ENCODE results near the gene PRPF8. TPM values are rescaled to one million over a fixed set of nuclear protein-coding genes. Genes with fewer than 3 reads are reported as not detected.

PRPF8 gene
- total RNA-seq, 1 experiment from 2014 or later, result 296 TPM

- no peak; the same call in 1 of the 2 replicates for ATAC-seq
- in situ Hi-C loops (cut with HindIII; ENCODE audit: low pct_unique_long_range_greater_than_20kb, low sequenced_read_pairs), result no loop called here
- POLR2A ChIA-PET, result no interaction called here
- CTCF ChIA-PET, result no interaction called here
- DNase-seq (ENCODE audit: low read depth, low spot score), result no peak
- Histone ChIP-seq H3K9me3 (ENCODE audit: control insufficient read depth, insufficient read depth, low read depth, low read length) (no peaks in the 10 kb centered on the region), H3K36me3 (ENCODE audit: control insufficient read depth, insufficient read depth, low read length) (peaks cover 4% of the 10 kb centered on the region; the same call in 1 of the 2 replicates), H3K4me1 (ENCODE audit: control insufficient read depth, insufficient read depth, low read length) (peaks cover 49% of the 10 kb centered on the region), H3K27ac (ENCODE audit: low read length) (peak overlapping the region; percentile 80), H3K27me3 (ENCODE audit: control insufficient read depth, insufficient read depth, low read length) (no peaks in the 10 kb centered on the region), H3K4me3 (ENCODE audit: low read depth in 2 of 2, low read length in 2 of 2) (peak overlapping the region; percentile 73 to 78)
- intact Hi-C loops (cut with micrococcal nuclease; ENCODE audit: unreplicated experiment), result no loop called here
- TF ChIP-seq CTCF (IDR thresholded peaks at IDR 0.05) (no peak), SIN3A (IDR thresholded peaks at IDR 0.05; ENCODE audit: borderline replicate concordance, insufficient read depth, low read depth, low read length) (peak; percentile 90; the same call in 1 of the 2 replicates)
- BruUV-seq (replicated peaks), result no TSS peak
These were observed 30.5 kb upstream of the PRPF8 start for GRCh38 chr17:1714980-1715802.

GRCh38 chr17:1714427-1714979, 29.8 kb upstream of the PRPF8 start:
- no TSS peak for BruUV-seq (replicated peaks)
- no peaks in the 10 kb centered on the region for H3K9me3 ChIP-seq (ENCODE audit: control insufficient read depth, insufficient read depth, low read depth, low read length)
- ATAC-seq (0 out of 2 replicates have a peak, but pooled peaks have one; percentile 18), DNase-seq (ENCODE audit: low read depth, low spot score) (no peak)
- peaks cover 4% of the 10 kb centered on the region; the same call in 1 of the 2 replicates for H3K36me3 ChIP-seq (ENCODE audit: control insufficient read depth, insufficient read depth, low read length)
- H3K4me1 ChIP-seq (ENCODE audit: control insufficient read depth, insufficient read depth, low read length), result peaks cover 49% of the 10 kb centered on the region
- CTCF ChIA-PET, result no interaction called here
- in situ Hi-C loops (cut with HindIII; ENCODE audit: low pct_unique_long_range_greater_than_20kb, low sequenced_read_pairs), result no loop called here
- H3K27ac ChIP-seq (ENCODE audit: low read length), result peak overlapping the region; percentile 80
- intact Hi-C loops (cut with micrococcal nuclease; ENCODE audit: unreplicated experiment), result no loop called here
- H3K4me3 ChIP-seq (ENCODE audit: low read depth in 2 of 2, low read length in 2 of 2), result peak overlapping the region; percentile 73 to 78
- no peaks in the 10 kb centered on the region for H3K27me3 ChIP-seq (ENCODE audit: control insufficient read depth, insufficient read depth, low read length)
- TF ChIP-seq CTCF (IDR thresholded peaks at IDR 0.05), result no peak
- POLR2A ChIA-PET, result no interaction called here

GRCh38 chr17:1713878-1714426, 29.3 kb upstream of the PRPF8 start:
- intact Hi-C loops (cut with micrococcal nuclease; ENCODE audit: unreplicated experiment) (no loop called here), in situ Hi-C loops (cut with HindIII; ENCODE audit: low pct_unique_long_range_greater_than_20kb, low sequenced_read_pairs) (no loop called here)
- ATAC-seq, result no peak
- peaks cover 4% of the 10 kb centered on the region; the same call in 1 of the 2 replicates for H3K36me3 ChIP-seq (ENCODE audit: control insufficient read depth, insufficient read depth, low read length)
- ChIA-PET POLR2A (interaction anchor here (0.6 kb wide), 1 partner anchor 139 kb away, joined by 3 read pairs; no protein-coding TSS in a partner anchor), CTCF (interaction anchor here (0.6 to 1.2 kb wide), 3 partner anchors 45 to 167 kb away, joined by 3 to 4 read pairs (median 3); no protein-coding TSS in a partner anchor)
- no peaks in the 10 kb centered on the region for H3K27me3 ChIP-seq (ENCODE audit: control insufficient read depth, insufficient read depth, low read length)
- DNase-seq (ENCODE audit: low read depth, low spot score), result no peak
- H3K4me3 ChIP-seq (ENCODE audit: low read depth in 2 of 2, low read length in 2 of 2), result peak overlapping the region; percentile 73 to 78
- peaks cover 49% of the 10 kb centered on the region for H3K4me1 ChIP-seq (ENCODE audit: control insufficient read depth, insufficient read depth, low read length)
- BruUV-seq (replicated peaks), result no TSS peak
- no peaks in the 10 kb centered on the region for H3K9me3 ChIP-seq (ENCODE audit: control insufficient read depth, insufficient read depth, low read depth, low read length)
- TF ChIP-seq POLR2AphosphoS5 (IDR thresholded peaks at IDR 0.05; ENCODE audit: low read depth, low read length), result no peak
- TF ChIP-seq CTCF (IDR thresholded peaks at IDR 0.05), result peak; percentile 83
- no peak for TF ChIP-seq TCF7L2 (IDR thresholded peaks at IDR 0.05; ENCODE audit: low read depth, low read length)
- peak overlapping the region; percentile 66 for H3K27ac ChIP-seq (ENCODE audit: low read length)
